Measurements from ENCODE around the gene NBEAL2. TPM values are rescaled to one million over a fixed set of nuclear protein-coding genes. Genes with fewer than 3 reads are reported as not detected.

The NBEAL2 gene
- polyA plus RNA-seq, 1 donor from 2014 or later, result 3.3 TPM

DNA sequence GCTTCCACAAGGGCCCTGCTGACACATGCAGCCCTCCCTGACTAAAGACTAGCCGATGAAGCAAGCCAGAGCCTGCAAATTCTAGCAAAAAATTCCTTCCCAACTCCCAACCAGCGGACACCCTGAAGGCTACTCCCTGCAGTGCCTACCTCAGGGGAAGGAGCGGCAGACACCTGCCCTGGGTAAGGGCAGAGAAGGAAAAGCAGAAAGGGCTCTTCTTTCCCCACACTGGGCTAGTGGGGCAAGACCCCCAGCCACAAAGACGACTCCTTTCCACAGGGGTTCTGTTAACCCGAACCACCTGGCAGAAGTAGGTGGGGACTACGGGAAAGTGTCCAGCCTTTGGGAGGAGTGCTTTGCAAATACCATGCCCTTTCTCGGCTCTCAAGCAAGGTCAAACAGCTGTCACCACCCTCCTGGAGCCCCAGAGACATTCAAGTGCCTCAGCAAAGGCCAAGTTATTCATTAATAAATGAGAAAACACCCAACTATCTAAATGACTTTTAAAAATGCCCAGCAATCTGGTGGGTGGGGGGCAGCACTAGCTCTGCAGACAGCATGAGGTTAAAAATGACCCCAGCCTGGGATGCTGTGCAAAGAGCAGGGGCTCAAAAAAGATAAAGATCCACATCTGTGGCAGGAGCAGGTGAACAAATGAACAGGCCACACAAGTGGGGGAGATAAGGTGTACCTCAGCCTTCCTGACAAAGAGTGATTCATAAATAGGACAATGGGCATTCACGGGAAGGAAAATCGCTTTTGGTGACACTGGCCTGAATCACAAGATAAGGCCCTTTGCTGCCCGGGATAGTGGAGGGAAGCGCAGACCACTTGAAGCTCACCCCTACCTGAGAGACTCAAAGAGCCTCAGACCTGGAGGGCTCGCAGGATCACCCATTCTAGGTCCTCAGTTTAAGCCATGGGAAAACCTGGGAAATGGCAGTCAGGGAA, 36.0 kb upstream of the NBEAL2 start:
- Histone ChIP-seq H3K9me3 (ENCODE audit: low read length) (peaks cover 3% of the 10 kb centered on the region), H3K79me2 (replicated peaks; ENCODE audit: insufficient read depth, low read length) (peaks cover 11% of the 10 kb centered on the region), H3K4me3 (ENCODE audit: low read length) (no peak overlapping the region), H3K9me2 (ENCODE audit: insufficient read depth, low read length) (no peaks in the 10 kb centered on the region), H2AFZ (ENCODE audit: low read depth, low read length) (no peak overlapping the region), H3F3A (ENCODE audit: insufficient read depth, low read length, poor library complexity, severe bottlenecking) (no peaks in the 10 kb centered on the region), H3K27ac (ENCODE audit: low read length) (no peak overlapping the region), H4K20me1 (ENCODE audit: insufficient read depth) (no peaks in the 10 kb centered on the region), H3K9ac (ENCODE audit: low read length) (no peak overlapping the region), H3K36me3 (ENCODE audit: insufficient read depth, low read length) (no peaks in the 10 kb centered on the region), H3K4me2 (ENCODE audit: low read length) (no peak overlapping the region), H3K27me3 (ENCODE audit: insufficient read depth, low read depth, low read length) (no peaks in the 10 kb centered on the region)
- TF ChIP-seq EP300 (conservative IDR thresholded peaks at IDR 0.05; ENCODE audit: poor library complexity, severe bottlenecking) (no peak), TAF1 (IDR thresholded peaks at IDR 0.05; ENCODE audit: low read depth) (no peak), POLR2AphosphoS5 (IDR thresholded peaks at IDR 0.05) (no peak), EZH2 (IDR thresholded peaks at IDR 0.05; ENCODE audit: borderline replicate concordance, insufficient read depth, low read length, poor library complexity, severe bottlenecking) (no peak), RAD21 (conservative IDR thresholded peaks at IDR 0.05) (no peak), SMC3 (conservative IDR thresholded peaks at IDR 0.05; ENCODE audit: poor library complexity) (no peak), MXI1 (conservative IDR thresholded peaks at IDR 0.05; ENCODE audit: poor library complexity, severe bottlenecking) (no peak)
- TF ChIP-seq, protein P1, sequence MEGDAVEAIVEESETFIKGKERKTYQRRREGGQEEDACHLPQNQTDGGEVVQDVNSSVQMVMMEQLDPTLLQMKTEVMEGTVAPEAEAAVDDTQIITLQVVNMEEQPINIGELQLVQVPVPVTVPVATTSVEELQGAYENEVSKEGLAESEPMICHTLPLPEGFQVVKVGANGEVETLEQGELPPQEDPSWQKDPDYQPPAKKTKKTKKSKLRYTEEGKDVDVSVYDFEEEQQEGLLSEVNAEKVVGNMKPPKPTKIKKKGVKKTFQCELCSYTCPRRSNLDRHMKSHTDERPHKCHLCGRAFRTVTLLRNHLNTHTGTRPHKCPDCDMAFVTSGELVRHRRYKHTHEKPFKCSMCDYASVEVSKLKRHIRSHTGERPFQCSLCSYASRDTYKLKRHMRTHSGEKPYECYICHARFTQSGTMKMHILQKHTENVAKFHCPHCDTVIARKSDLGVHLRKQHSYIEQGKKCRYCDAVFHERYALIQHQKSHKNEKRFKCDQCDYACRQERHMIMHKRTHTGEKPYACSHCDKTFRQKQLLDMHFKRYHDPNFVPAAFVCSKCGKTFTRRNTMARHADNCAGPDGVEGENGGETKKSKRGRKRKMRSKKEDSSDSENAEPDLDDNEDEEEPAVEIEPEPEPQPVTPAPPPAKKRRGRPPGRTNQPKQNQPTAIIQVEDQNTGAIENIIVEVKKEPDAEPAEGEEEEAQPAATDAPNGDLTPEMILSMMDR (IDR thresholded peaks at IDR 0.05; ENCODE audit: poor library complexity, severe bottlenecking), result no peak
- TF ChIP-seq, protein P2, sequence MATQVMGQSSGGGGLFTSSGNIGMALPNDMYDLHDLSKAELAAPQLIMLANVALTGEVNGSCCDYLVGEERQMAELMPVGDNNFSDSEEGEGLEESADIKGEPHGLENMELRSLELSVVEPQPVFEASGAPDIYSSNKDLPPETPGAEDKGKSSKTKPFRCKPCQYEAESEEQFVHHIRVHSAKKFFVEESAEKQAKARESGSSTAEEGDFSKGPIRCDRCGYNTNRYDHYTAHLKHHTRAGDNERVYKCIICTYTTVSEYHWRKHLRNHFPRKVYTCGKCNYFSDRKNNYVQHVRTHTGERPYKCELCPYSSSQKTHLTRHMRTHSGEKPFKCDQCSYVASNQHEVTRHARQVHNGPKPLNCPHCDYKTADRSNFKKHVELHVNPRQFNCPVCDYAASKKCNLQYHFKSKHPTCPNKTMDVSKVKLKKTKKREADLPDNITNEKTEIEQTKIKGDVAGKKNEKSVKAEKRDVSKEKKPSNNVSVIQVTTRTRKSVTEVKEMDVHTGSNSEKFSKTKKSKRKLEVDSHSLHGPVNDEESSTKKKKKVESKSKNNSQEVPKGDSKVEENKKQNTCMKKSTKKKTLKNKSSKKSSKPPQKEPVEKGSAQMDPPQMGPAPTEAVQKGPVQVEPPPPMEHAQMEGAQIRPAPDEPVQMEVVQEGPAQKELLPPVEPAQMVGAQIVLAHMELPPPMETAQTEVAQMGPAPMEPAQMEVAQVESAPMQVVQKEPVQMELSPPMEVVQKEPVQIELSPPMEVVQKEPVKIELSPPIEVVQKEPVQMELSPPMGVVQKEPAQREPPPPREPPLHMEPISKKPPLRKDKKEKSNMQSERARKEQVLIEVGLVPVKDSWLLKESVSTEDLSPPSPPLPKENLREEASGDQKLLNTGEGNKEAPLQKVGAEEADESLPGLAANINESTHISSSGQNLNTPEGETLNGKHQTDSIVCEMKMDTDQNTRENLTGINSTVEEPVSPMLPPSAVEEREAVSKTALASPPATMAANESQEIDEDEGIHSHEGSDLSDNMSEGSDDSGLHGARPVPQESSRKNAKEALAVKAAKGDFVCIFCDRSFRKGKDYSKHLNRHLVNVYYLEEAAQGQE (IDR thresholded peaks at IDR 0.05; ENCODE audit: borderline replicate concordance), result no peak

DNA sequence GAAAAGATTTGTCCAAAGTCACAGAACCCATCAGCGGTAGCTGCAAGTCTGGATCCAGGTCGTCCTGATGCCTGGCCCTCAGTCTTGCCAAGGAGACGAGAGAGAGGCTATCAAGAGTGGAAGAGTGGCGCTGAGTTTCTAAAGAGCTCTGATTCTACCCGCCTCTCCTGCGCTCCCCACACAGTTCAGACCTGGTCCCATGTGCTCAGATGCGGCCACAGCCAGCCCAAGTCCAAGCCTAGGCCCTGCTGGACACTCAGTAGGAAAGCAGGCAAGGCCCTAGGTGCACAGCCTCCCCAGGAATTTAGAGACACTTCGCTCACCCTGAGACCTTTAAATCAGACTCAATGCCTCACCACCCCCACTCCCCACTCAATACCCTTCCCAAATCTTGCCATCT, 35.3 kb upstream of the NBEAL2 start:
- no peaks in the 10 kb centered on the region for H3F3A ChIP-seq (ENCODE audit: insufficient read depth, low read length, poor library complexity, severe bottlenecking)
- H3K4me2 ChIP-seq (ENCODE audit: low read length), result no peak overlapping the region
- no peak overlapping the region for H3K4me3 ChIP-seq (ENCODE audit: low read length)
- H3K9me3 ChIP-seq (ENCODE audit: low read length), result peaks cover 3% of the 10 kb centered on the region
- H3K36me3 ChIP-seq (ENCODE audit: insufficient read depth, low read length), result no peaks in the 10 kb centered on the region
- no peak overlapping the region for H2AFZ ChIP-seq (ENCODE audit: low read depth, low read length)
- no peak overlapping the region for H3K9ac ChIP-seq (ENCODE audit: low read length)
- H3K27me3 ChIP-seq (ENCODE audit: insufficient read depth, low read depth, low read length), result no peaks in the 10 kb centered on the region
- TF ChIP-seq EP300 (conservative IDR thresholded peaks at IDR 0.05; ENCODE audit: poor library complexity, severe bottlenecking) (no peak), POLR2AphosphoS5 (IDR thresholded peaks at IDR 0.05) (no peak), RAD21 (conservative IDR thresholded peaks at IDR 0.05) (no peak), EZH2 (IDR thresholded peaks at IDR 0.05; ENCODE audit: borderline replicate concordance, insufficient read depth, low read length, poor library complexity, severe bottlenecking) (no peak)
- TF ChIP-seq, protein P2 (IDR thresholded peaks at IDR 0.05; ENCODE audit: borderline replicate concordance), result no peak
- H3K79me2 ChIP-seq (replicated peaks; ENCODE audit: insufficient read depth, low read length), result peaks cover 11% of the 10 kb centered on the region
- H4K20me1 ChIP-seq (ENCODE audit: insufficient read depth), result no peaks in the 10 kb centered on the region
- H3K9me2 ChIP-seq (ENCODE audit: insufficient read depth, low read length), result no peaks in the 10 kb centered on the region
- H3K27ac ChIP-seq (ENCODE audit: low read length), result no peak overlapping the region

Measured in neural cell (in vitro differentiated cells).